ENCODE data around the gene SPG7.

The SPG7 gene

GRCh38 chr16:89549007-89549700 lies 41.0 kb downstream of the SPG7 start:
- H3K27me3 ChIP-seq (ENCODE audit: insufficient read depth, low read depth): no peaks in the 10 kb centered on the region
- no peak overlapping the region for H3K9ac ChIP-seq
- TF ChIP-seq, protein P1, sequence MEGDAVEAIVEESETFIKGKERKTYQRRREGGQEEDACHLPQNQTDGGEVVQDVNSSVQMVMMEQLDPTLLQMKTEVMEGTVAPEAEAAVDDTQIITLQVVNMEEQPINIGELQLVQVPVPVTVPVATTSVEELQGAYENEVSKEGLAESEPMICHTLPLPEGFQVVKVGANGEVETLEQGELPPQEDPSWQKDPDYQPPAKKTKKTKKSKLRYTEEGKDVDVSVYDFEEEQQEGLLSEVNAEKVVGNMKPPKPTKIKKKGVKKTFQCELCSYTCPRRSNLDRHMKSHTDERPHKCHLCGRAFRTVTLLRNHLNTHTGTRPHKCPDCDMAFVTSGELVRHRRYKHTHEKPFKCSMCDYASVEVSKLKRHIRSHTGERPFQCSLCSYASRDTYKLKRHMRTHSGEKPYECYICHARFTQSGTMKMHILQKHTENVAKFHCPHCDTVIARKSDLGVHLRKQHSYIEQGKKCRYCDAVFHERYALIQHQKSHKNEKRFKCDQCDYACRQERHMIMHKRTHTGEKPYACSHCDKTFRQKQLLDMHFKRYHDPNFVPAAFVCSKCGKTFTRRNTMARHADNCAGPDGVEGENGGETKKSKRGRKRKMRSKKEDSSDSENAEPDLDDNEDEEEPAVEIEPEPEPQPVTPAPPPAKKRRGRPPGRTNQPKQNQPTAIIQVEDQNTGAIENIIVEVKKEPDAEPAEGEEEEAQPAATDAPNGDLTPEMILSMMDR (conservative IDR thresholded peaks at IDR 0.05; ENCODE audit: low read depth, low read length): no peak
- no peak overlapping the region for H3K4me3 ChIP-seq (IDR thresholded peaks at IDR 0.05; ENCODE audit: insufficient read depth, low read depth, low read length)
- H3K4me1 ChIP-seq (ENCODE audit: low read depth, poor library complexity, severe bottlenecking): no peaks in the 10 kb centered on the region
- no peak overlapping the region for H3K27ac ChIP-seq
- H4K20me1 ChIP-seq (ENCODE audit: insufficient read depth): no peaks in the 10 kb centered on the region
- no peaks in the 10 kb centered on the region for H3K79me2 ChIP-seq (ENCODE audit: insufficient read depth, low read depth)
- no peaks in the 10 kb centered on the region for H3K36me3 ChIP-seq (ENCODE audit: insufficient read depth)
- H3K4me2 ChIP-seq: no peak overlapping the region
- no peak overlapping the region for H2AFZ ChIP-seq (ENCODE audit: low read depth)

GRCh38 chr16:89550421-89551007 lies 42.3 kb downstream of the SPG7 start:
- no peaks in the 10 kb centered on the region for H4K20me1 ChIP-seq (ENCODE audit: insufficient read depth)
- H3K27ac ChIP-seq: no peak overlapping the region
- H2AFZ ChIP-seq (ENCODE audit: low read depth): no peak overlapping the region
- no peaks in the 10 kb centered on the region for H3K4me1 ChIP-seq (ENCODE audit: low read depth, poor library complexity, severe bottlenecking)
- no peak overlapping the region for H3K4me2 ChIP-seq
- H3K27me3 ChIP-seq (ENCODE audit: insufficient read depth, low read depth): no peaks in the 10 kb centered on the region
- TF ChIP-seq, protein P1 (conservative IDR thresholded peaks at IDR 0.05; ENCODE audit: low read depth, low read length): no peak
- no peak overlapping the region for H3K4me3 ChIP-seq (IDR thresholded peaks at IDR 0.05; ENCODE audit: insufficient read depth, low read depth, low read length)
- H3K36me3 ChIP-seq (ENCODE audit: insufficient read depth): no peaks in the 10 kb centered on the region
- H3K79me2 ChIP-seq (ENCODE audit: insufficient read depth, low read depth): no peaks in the 10 kb centered on the region
- no peak overlapping the region for H3K9ac ChIP-seq

DNA sequence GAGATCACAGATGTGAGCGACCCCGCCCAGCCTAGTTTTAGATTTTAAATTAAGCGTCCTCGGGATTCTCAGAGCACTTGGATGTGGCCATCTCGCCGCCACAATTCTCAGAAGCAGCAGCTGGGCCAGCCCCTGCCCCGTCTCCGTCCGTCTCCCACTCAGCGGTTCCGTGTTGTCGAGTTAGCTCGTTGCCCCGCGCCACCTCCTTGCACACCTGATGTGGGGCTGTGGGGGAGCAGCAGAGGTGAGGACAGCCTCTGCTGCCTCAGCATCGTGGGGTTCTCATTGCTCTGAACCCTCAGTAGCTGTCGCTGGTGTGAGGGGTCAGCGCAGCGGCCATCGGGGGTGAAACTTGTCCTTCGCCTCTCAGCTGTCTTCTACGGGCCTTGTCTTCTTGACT lies 44.1 kb downstream of the SPG7 start:
- Histone ChIP-seq H3K36me3 (ENCODE audit: insufficient read depth) (no peaks in the 10 kb centered on the region), H3K27ac (no peak overlapping the region), H3K4me3 (IDR thresholded peaks at IDR 0.05; ENCODE audit: insufficient read depth, low read depth, low read length) (no peak overlapping the region), H2AFZ (ENCODE audit: low read depth) (no peak overlapping the region), H4K20me1 (ENCODE audit: insufficient read depth) (no peaks in the 10 kb centered on the region), H3K4me2 (no peak overlapping the region), H3K4me1 (ENCODE audit: low read depth, poor library complexity, severe bottlenecking) (no peaks in the 10 kb centered on the region), H3K27me3 (ENCODE audit: insufficient read depth, low read depth) (no peaks in the 10 kb centered on the region), H3K79me2 (ENCODE audit: insufficient read depth, low read depth) (no peaks in the 10 kb centered on the region), H3K9ac (no peak overlapping the region)
- TF ChIP-seq, protein P1 (conservative IDR thresholded peaks at IDR 0.05; ENCODE audit: low read depth, low read length): no peak

DNA sequence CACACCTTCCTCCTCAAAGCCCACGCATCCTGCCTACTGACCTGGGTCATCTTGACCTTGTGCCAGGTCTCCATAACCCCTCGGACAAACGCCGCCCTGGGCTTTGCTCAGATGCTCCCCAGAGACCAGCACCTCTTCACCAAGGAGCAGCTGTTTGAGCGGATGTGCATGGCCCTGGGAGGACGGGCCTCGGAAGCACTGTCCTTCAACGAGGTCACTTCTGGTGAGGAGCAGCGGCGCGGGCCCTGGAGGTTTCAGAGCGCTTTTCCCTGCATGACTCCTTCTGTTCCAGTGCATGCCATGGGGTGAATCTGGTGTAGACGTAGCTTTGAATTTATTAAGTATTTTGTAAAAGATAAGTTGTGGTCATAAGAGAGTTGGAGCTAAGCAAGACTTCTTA lies 44.7 kb downstream of the SPG7 start:
- Histone ChIP-seq H3K79me2 (ENCODE audit: insufficient read depth, low read depth) (no peaks in the 10 kb centered on the region), H3K36me3 (ENCODE audit: insufficient read depth) (no peaks in the 10 kb centered on the region), H3K27ac (no peak overlapping the region), H3K4me1 (ENCODE audit: low read depth, poor library complexity, severe bottlenecking) (no peaks in the 10 kb centered on the region), H3K4me3 (IDR thresholded peaks at IDR 0.05; ENCODE audit: insufficient read depth, low read depth, low read length) (no peak overlapping the region), H4K20me1 (ENCODE audit: insufficient read depth) (no peaks in the 10 kb centered on the region), H2AFZ (ENCODE audit: low read depth) (no peak overlapping the region), H3K4me2 (no peak overlapping the region), H3K27me3 (ENCODE audit: insufficient read depth, low read depth) (no peaks in the 10 kb centered on the region), H3K9ac (no peak overlapping the region)
- TF ChIP-seq, protein P1 (conservative IDR thresholded peaks at IDR 0.05; ENCODE audit: low read depth, low read length): no peak
